H1 (cell line): Measurements from ENCODE around the gene ALDOA. TPM values are rescaled to one million over a fixed set of nuclear protein-coding genes. Genes with fewer than 3 reads are reported as not detected.

Experiments
- SRF ChIP-seq: IDR thresholded peaks from 2 replicates; pipeline ENCODE4 v1.6.1; 2011; ENCODE audit warnings: mild to moderate bottlenecking, low read depth, low read length, moderate library complexity
- SUZ12 ChIP-seq: fragments of 200-600 bp; sonication (generic); IDR thresholded peaks from 2 replicates; pipeline ENCODE4 v1.6.1; 2012; ENCODE audit warnings: mild to moderate bottlenecking, inconsistent platforms, low read length, moderate library complexity, mixed read lengths
- polyA plus RNA-seq, 7 experiments: library from polyadenylated mRNA; depleted of rRNA in 3 of 7; stranded (reverse) in 5 of 7; unstranded in 2 of 7; fragments of >200 nt in 5 of 7; fragments of 200-250 nt in 2 of 7; gene quantifications; 1 replicate in 5 of 7; 2 replicates in 1 of 7; 4 replicates in 1 of 7; pipeline versions ENCODE4 v1.2.1 to v1.2.3, GENCODE V29; 2011 to 2013; ENCODE audit warnings: missing spikeins in 2 of 7, mixed read lengths in 2 of 7
- total RNA-seq: library from RNA; stranded (reverse); fragmentation: NEBNext Ultra II Directional; extraction: Animal tissue kit (Norgen Biotek cat#: 25700); gene quantifications from 2 replicates; pipeline ENCODE4 v1.2.1, GENCODE V29; 2021
- TF ChIP-seq, protein P1 (sequence below): fragments of 300-600 bp; sonication (generic); IDR thresholded peaks from 2 replicates; pipeline ENCODE4 v1.7.1; 2012; ENCODE audit warnings: low read length, moderate library complexity, mild to moderate bottlenecking, inconsistent platforms; ENCODE audit not compliant: insufficient replicate concordance

Gene ALDOA
- total and polyA plus RNA-seq, 2 of the 8 experiments (the other 6 are each of a cell fraction or from before 2014, with no cell fraction given) = 1,072 to 1,083 TPM

DNA sequence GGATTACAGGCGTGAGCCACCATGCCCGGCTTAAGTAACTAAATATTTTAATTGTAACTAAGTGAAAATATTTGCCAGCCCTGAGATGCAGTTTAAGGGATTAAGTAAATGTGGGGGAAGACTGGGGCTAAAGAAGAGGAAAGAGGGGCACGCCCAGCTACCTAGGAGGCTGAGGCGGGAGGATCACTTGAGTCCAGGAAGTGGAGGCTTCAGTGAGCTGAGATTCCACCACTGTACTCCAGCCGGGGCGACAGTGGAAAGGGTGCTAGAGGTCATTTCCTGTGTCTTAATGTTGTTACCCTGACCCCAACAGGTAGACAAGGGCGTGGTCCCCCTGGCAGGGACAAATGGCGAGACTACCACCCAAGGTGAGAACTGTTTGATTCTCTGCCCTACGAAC, 2.8 kb downstream of the ALDOA start (continued):
- TF ChIP-seq, protein P1, sequence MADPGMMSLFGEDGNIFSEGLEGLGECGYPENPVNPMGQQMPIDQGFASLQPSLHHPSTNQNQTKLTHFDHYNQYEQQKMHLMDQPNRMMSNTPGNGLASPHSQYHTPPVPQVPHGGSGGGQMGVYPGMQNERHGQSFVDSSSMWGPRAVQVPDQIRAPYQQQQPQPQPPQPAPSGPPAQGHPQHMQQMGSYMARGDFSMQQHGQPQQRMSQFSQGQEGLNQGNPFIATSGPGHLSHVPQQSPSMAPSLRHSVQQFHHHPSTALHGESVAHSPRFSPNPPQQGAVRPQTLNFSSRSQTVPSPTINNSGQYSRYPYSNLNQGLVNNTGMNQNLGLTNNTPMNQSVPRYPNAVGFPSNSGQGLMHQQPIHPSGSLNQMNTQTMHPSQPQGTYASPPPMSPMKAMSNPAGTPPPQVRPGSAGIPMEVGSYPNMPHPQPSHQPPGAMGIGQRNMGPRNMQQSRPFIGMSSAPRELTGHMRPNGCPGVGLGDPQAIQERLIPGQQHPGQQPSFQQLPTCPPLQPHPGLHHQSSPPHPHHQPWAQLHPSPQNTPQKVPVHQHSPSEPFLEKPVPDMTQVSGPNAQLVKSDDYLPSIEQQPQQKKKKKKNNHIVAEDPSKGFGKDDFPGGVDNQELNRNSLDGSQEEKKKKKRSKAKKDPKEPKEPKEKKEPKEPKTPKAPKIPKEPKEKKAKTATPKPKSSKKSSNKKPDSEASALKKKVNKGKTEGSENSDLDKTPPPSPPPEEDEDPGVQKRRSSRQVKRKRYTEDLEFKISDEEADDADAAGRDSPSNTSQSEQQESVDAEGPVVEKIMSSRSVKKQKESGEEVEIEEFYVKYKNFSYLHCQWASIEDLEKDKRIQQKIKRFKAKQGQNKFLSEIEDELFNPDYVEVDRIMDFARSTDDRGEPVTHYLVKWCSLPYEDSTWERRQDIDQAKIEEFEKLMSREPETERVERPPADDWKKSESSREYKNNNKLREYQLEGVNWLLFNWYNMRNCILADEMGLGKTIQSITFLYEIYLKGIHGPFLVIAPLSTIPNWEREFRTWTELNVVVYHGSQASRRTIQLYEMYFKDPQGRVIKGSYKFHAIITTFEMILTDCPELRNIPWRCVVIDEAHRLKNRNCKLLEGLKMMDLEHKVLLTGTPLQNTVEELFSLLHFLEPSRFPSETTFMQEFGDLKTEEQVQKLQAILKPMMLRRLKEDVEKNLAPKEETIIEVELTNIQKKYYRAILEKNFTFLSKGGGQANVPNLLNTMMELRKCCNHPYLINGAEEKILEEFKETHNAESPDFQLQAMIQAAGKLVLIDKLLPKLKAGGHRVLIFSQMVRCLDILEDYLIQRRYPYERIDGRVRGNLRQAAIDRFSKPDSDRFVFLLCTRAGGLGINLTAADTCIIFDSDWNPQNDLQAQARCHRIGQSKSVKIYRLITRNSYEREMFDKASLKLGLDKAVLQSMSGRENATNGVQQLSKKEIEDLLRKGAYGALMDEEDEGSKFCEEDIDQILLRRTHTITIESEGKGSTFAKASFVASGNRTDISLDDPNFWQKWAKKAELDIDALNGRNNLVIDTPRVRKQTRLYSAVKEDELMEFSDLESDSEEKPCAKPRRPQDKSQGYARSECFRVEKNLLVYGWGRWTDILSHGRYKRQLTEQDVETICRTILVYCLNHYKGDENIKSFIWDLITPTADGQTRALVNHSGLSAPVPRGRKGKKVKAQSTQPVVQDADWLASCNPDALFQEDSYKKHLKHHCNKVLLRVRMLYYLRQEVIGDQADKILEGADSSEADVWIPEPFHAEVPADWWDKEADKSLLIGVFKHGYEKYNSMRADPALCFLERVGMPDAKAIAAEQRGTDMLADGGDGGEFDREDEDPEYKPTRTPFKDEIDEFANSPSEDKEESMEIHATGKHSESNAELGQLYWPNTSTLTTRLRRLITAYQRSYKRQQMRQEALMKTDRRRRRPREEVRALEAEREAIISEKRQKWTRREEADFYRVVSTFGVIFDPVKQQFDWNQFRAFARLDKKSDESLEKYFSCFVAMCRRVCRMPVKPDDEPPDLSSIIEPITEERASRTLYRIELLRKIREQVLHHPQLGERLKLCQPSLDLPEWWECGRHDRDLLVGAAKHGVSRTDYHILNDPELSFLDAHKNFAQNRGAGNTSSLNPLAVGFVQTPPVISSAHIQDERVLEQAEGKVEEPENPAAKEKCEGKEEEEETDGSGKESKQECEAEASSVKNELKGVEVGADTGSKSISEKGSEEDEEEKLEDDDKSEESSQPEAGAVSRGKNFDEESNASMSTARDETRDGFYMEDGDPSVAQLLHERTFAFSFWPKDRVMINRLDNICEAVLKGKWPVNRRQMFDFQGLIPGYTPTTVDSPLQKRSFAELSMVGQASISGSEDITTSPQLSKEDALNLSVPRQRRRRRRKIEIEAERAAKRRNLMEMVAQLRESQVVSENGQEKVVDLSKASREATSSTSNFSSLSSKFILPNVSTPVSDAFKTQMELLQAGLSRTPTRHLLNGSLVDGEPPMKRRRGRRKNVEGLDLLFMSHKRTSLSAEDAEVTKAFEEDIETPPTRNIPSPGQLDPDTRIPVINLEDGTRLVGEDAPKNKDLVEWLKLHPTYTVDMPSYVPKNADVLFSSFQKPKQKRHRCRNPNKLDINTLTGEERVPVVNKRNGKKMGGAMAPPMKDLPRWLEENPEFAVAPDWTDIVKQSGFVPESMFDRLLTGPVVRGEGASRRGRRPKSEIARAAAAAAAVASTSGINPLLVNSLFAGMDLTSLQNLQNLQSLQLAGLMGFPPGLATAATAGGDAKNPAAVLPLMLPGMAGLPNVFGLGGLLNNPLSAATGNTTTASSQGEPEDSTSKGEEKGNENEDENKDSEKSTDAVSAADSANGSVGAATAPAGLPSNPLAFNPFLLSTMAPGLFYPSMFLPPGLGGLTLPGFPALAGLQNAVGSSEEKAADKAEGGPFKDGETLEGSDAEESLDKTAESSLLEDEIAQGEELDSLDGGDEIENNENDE = no peak
- TF ChIP-seq SRF (no peak), SUZ12 (no peak)
